IPS DF 6.9 (cell line): ENCODE data around the gene DGAT2.
"Not testable (repeated sequence)": the region's sequence is repeated elsewhere in the genome, so short reads cannot be mapped to it uniquely, and the experiment has no call there.

Experiments
- DNase-seq: peaks from one replicate; pipeline ENCODE4 v3.0.0-alpha.2; 2013; ENCODE audit warnings: low read depth, low spot score
- H3K27ac ChIP-seq: one replicate; pipeline ENCODE4 v1.5.1; 2013; ENCODE audit warnings: low read length, control low read depth
- H3K27me3 ChIP-seq: 2 replicates; pipeline ENCODE4 v1.6.1; 2013; ENCODE audit warnings: mild to moderate bottlenecking, low read length; ENCODE audit not compliant: control insufficient read depth, insufficient read depth
- H3K36me3 ChIP-seq: 2 replicates; pipeline ENCODE4 v1.6.1; 2013; ENCODE audit warnings: low read length; ENCODE audit not compliant: control insufficient read depth, insufficient read depth
- H3K4me1 ChIP-seq: 2 replicates; pipeline ENCODE4 v1.6.1; 2013; ENCODE audit warnings: low read length; ENCODE audit not compliant: control insufficient read depth, insufficient read depth
- H3K4me3 ChIP-seq: 2 replicates; pipeline ENCODE4 v1.5.1; 2013; ENCODE audit warnings: mild to moderate bottlenecking, low read length
- H3K9me3 ChIP-seq: 2 replicates; pipeline ENCODE4 v1.6.1; 2013; ENCODE audit warnings: low read length, inconsistent platforms; ENCODE audit not compliant: control insufficient read depth, insufficient read depth
- WGBS: extraction: QIAGEN DNeasy Blood & Tissue Kit; methylation state at CpG from one replicate; pipeline ENCODE4 v1.1.7; 2013; ENCODE audit warnings: mixed read lengths, missing lambda C conversion rate; ENCODE audit not compliant: insufficient read length, insufficient coverage; 5-methylcytosine and 5-hydroxymethylcytosine counted together

DGAT2 gene

GRCh38 chr11:75733431-75734107 is 35.0 kb upstream of the DGAT2 start:
- Histone ChIP-seq H3K27ac (no peak overlapping the region), H3K4me3 (no peak overlapping the region), H3K9me3 (no peaks in the 10 kb centered on the region), H3K27me3 (no peaks in the 10 kb centered on the region), H3K36me3 (no peaks in the 10 kb centered on the region), H3K4me1 (no peaks in the 10 kb centered on the region)
- no CpG with 5 or more reads among the region's 5 CpGs for WGBS
- no peak for DNase-seq

DNA sequence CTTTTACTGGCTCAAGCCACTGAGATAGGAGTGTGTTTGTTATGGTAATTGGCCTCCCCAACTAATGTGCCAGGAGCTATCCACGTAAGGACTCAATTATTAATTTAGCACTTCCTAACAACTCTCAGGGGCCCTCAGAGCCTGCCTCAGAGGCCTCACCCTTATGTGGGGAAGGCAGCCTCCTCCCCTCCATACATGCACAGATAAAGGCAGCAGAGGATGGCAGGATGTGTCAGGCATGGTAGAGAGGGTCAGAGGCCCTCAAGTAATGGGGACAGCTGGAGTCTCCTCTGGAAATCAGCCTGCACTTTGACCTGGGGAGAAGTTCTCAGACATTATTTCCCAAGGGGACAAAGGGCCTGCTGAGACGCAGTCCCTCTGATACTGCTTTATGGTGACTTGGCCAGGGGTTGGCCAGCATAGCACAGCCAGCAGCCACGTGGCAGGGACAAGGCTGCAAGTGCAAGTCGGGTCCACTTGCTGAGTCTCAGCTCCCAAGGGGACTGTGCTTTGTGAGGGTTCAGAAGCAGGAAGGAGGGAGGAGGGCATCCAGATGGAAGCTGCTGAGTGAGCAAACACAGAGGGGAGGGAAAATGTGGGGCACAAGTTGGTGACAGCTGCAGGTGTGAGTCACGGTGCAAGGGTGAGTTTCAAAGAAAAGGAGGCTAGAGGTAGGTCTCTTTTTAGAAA is 33.9 kb upstream of the DGAT2 start:
- Histone ChIP-seq H3K27ac (no peak overlapping the region), H3K36me3 (no peaks in the 10 kb centered on the region), H3K4me3 (no peak overlapping the region), H3K4me1 (no peaks in the 10 kb centered on the region), H3K27me3 (no peaks in the 10 kb centered on the region), H3K9me3 (no peaks in the 10 kb centered on the region)
- DNase-seq, result no peak
- WGBS, result no CpG with 5 or more reads among the region's 5 CpGs

DNA sequence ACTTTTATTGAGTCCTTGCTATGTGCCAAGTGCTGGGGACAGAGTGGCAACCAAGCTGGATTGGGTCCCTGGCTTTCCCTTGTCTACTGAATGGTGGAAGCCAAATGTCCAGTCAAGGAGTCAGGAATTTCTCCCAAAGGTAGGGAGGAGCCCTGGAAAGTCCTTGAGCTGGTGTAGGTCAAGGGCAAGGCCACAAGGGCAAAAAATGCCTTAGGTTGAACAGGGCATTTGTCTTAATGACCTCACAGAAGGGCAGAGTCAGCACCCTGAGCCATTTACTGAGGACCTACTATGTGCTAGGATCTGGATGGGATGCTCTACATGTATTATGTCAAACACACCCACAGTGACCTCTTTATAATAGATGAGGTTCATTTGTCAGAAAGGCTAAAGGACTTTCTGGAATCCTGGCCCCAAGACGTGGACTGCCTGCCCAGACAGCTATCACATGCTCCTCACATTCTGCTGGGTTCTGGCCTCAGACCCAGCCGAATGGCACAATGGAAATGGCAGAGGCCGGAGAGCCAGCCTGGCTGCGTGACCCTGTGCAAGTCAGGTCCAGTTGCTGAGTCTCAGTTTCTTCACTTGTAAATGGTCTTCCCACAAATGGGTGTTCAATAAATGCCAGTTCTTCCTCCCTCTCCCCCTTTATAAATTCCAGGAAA is 33.3 kb upstream of the DGAT2 start:
- no peak overlapping the region for H3K27ac ChIP-seq
- no peak for DNase-seq
- no peaks in the 10 kb centered on the region for H3K27me3 ChIP-seq
- H3K4me1 ChIP-seq, result no peaks in the 10 kb centered on the region
- H3K9me3 ChIP-seq, result no peaks in the 10 kb centered on the region
- no CpG with 5 or more reads among the region's 4 CpGs for WGBS
- H3K36me3 ChIP-seq, result no peaks in the 10 kb centered on the region
- no peak overlapping the region for H3K4me3 ChIP-seq

DNA sequence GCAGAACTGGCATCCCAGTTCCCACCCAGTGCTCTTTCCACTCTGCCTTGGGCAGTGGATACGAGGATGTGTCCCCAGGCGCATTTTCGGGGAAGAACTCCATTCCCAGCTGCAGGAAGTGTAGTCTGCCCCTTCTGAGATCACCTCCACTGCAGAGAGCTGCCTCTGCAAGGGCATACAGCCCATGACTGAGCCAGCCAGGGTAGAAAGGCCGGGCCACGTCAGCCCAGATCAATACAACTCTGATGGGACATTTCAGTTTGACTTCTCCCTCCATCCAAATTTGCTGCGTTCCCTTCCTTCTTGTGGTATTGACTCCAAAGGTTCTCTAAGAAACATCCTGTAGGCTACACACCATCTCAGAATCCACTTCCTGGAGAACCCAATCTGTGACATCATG is 31.3 kb upstream of the DGAT2 start:
- no CpG with 5 or more reads among the region's 6 CpGs for WGBS
- Histone ChIP-seq H3K9me3 (no peaks in the 10 kb centered on the region), H3K27ac (no peak overlapping the region), H3K36me3 (no peaks in the 10 kb centered on the region), H3K27me3 (no peaks in the 10 kb centered on the region), H3K4me3 (no peak overlapping the region), H3K4me1 (no peaks in the 10 kb centered on the region)
- DNase-seq, result no peak

GRCh38 chr11:75740681-75741080 is 27.9 kb upstream of the DGAT2 start:
- H3K36me3 ChIP-seq, result no peaks in the 10 kb centered on the region
- H3K27ac ChIP-seq, result no peak overlapping the region
- H3K4me1 ChIP-seq, result no peaks in the 10 kb centered on the region
- no peak overlapping the region for H3K4me3 ChIP-seq
- no peaks in the 10 kb centered on the region for H3K9me3 ChIP-seq
- no CpG with 5 or more reads among the region's 1 CpG for WGBS
- DNase-seq, result no peak
- H3K27me3 ChIP-seq, result no peaks in the 10 kb centered on the region

DNA sequence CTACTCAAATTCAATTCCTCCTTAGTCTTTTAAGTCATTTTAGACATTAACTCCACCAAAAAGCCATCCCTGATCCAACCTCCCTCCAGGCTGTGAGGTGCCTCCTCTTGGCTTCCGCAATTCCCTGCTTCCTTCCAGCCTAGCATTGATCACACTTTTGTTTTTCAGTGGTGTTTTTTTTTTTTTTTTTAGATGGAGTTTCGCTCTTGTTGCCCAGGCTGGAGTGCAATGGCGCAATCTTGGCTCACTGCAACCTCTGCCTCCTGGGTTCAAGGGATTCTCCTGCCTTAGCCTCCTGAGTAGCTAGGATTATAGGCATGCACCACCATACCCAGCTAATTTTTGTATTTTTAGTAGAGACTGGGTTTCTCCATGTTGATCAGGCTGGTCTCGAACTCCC is 25.4 kb upstream of the DGAT2 start:
- not testable (repeated sequence) for H3K9me3 ChIP-seq, H3K27ac ChIP-seq, H3K36me3 ChIP-seq, H3K27me3 ChIP-seq, DNase-seq, H3K4me3 ChIP-seq, H3K4me1 ChIP-seq
- WGBS, result no CpG with 5 or more reads among the region's 4 CpGs

DNA sequence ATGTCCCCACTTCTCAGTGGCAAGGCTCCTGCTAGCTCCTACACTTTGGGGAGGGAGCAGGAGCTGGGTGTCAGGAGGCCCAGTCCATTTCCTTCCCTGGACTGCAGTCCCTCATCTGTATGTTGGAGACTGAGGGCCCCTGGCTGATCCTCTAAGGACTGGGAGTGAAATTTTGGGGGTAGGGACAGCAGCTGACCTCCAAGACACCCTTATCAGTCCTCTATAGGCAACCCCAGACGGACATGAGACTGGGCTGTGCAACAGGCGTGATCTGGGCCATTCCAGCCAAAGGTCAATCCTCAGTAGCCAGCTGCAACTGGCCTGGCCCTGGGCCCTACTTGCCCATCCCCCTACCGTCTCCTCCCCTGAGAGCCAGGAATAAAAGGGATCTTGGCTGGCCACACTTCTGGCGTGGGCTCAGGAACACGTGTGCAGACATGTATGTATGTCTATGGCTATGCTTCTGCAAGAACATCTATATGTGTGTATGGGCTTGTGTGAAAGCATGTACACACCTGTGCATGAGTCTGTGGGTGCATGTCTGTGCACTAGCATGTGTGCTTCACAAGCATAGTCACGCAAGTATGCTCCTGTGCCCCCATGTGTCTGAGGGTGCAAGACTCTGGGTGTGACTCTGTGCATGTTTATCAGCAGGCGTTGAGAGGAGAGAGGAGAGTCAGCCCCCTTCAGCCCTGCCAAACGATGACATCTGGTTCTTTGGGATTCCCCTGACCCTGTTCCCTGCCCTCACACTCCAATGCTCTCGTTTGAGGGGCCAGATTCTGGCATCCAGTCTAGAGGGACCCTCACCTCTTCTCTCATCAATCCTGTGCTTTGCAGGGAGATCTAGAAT is 24.6 kb upstream of the DGAT2 start:
- WGBS, result no CpG with 5 or more reads among the region's 9 CpGs
- no peak overlapping the region for H3K27ac ChIP-seq
- DNase-seq, result no peak
- H3K27me3 ChIP-seq, result no peaks in the 10 kb centered on the region
- no peak overlapping the region for H3K4me3 ChIP-seq
- no peaks in the 10 kb centered on the region for H3K4me1 ChIP-seq
- H3K36me3 ChIP-seq, result no peaks in the 10 kb centered on the region
- no peaks in the 10 kb centered on the region for H3K9me3 ChIP-seq

- H3K36me3 ChIP-seq, result no peaks in the 10 kb centered on the region
- no peak overlapping the region for H3K27ac ChIP-seq
- no CpG with 5 or more reads among the region's 5 CpGs for WGBS
- no peaks in the 10 kb centered on the region for H3K4me1 ChIP-seq
- no peak overlapping the region for H3K4me3 ChIP-seq
- no peaks in the 10 kb centered on the region for H3K9me3 ChIP-seq
- no peaks in the 10 kb centered on the region for H3K27me3 ChIP-seq
- no peak for DNase-seq
Observed at GRCh38 chr11:75745807-75746206, 22.8 kb upstream of the DGAT2 start.

- H3K36me3 ChIP-seq, DNase-seq, H3K27ac ChIP-seq, H3K4me1 ChIP-seq, H3K4me3 ChIP-seq, H3K9me3 ChIP-seq, H3K27me3 ChIP-seq: not testable (repeated sequence)
- WGBS, result no CpG with 5 or more reads among the region's 26 CpGs
Observed at GRCh38 chr11:75748729-75749273, 19.8 kb upstream of the DGAT2 start.

DNA sequence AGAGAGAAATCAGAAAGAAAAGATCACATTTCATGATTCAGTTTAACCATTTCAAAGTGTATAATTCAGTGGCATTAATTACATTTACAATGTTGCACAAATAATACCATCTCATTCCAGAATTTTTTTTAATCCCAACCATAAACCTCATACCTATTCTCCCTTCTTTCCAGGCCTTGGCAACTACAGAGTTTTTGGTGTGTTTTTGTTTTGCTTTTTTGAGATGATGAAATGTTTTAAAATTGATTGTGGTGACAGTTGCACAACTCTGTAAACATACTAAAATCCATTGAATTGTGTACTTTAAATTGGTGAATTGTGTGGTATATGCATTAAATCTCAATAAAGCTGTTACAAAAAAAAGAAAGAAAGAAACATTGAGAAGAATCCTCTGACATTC is 13.6 kb upstream of the DGAT2 start:
- H3K4me1 ChIP-seq, H3K27ac ChIP-seq, H3K9me3 ChIP-seq, H3K27me3 ChIP-seq, DNase-seq, H3K36me3 ChIP-seq, H3K4me3 ChIP-seq: not testable (repeated sequence)
